Activated CD4-positive, alpha-beta T cell treated with anti-CD3 and anti-CD28 coated beads for 4 hours (primary cell): ENCODE data around the gene DCAF15.

Experiments used
- DNase-seq, 2 donors: peaks; one replicate each; pipeline ENCODE4 v3.0.0-alpha.2; 2020

DCAF15 gene

DNA sequence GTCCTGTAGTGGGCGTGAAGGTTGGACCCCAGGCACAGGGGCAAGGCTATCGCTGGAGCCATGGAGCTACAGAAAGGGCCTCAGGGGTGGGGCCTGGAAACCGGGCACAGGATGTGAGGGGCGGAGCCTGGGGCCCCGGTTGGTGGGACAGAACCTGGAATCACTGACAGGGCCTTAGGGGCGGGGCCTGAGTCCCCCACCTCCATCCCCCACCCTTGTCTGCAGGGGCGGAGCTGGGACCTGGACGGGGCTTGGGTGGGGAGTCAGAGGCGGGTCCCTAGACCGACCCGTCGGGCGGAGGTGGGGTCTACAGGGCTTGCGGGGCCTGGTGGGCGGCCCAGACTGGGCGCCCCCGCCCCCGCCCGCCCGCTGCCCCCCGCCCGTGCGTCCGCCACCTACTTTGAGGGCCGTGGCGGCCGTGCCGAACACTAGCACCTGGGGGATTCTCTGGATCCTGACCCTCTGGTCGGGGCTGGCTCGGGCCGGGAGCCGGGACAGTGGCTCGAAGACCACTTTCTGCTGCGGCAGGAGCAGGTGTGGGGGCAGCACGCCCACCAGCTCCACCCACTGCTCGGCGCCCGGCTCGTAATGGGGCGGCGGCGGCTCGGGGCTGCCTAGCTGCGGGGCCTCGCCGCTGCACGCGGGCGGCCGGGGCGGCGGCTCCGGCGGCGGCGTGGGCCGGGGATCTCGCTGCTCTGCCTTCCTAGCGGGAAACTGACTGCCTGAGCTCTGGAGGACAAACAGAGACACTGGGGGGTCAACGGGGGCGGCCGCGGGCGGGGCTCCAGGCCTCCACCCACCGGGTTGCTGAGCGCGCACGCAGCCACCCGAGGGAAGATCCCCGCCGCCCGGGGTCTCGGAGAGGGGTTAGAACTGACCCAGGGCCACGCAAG lies 26.3 kb downstream of the DCAF15 start:
- DNase-seq, result no peak

DNA sequence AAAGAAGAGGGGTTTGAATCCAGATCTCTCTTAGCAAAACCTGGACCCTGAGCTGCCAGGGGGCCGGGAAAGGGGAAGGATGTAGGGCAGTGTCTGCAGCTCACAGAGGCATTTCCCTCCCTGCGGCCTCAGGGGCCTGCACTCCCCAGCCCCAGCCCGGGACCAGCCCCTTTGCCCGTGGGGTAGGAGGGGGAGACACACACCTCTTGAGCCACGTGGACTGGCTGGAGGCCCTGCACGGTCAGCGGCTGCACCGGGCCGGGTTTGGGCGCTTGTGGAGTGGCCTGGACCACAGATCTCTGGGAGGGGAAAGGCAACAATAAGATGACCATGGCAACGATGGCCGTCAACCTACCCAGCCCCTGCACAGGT lies 26.9 kb downstream of the DCAF15 start:
- DNase-seq, result no peak

DNA sequence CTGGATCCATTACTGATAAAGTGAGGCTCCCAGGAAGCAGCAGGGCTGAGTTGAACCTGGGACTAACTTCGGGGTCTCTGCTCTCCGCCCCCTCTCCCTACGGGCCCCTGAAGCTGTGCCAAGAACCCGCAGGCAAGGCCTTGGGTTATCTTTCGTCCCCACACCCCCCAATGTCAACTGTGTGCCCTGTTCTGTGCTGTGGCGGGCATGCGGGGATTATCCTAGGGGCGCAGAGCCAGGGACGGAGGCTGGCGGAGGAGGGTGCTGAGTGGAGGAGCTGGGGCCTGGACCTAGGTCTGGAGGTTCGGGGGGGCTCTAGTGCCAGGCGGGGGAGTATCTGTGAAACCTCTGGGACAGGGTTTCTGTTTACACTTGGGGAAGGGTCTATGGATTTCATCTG lies 27.4 kb downstream of the DCAF15 start:
- no peak for DNase-seq

DNA sequence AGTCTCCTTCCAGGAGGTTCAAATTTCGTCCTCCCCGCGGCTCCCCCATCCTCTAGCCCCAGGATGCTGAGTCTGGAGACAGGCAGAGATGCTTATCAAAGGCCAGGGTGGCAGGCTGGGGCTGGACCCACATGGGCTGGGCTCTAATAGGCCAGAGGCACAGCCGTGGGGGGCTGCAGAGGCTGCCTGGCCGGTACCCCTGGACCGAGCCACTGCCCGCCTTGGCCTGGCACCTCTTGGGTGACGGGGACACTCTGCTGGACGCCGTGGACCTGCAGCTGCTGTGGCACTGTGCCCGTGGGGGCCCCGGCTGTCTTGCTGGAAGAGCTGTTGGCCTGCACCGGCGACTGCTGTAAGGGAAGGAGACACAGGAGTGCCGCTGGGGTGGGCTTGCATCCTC lies 28.0 kb downstream of the DCAF15 start:
- no peak for DNase-seq

DNA sequence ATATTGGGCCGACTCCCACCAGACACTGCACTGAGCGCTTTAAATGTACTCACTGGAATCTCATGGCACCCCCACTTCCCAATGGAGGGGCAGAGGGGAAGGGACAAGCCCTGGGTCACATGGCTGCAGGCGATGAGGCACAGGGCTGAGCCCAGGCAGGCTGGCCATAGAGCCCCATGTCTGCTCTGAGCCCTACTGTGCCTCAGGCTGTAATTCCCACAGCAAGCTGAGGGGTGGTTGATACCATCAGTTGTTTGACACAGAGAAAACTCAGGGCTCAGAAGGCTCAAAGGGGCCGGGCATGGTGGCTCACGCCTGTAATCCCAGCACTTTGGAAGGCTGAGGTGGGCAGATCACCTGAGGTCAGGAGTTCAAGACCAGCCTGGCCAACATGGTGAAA lies 28.7 kb downstream of the DCAF15 start:
- DNase-seq, result no peak

DNA sequence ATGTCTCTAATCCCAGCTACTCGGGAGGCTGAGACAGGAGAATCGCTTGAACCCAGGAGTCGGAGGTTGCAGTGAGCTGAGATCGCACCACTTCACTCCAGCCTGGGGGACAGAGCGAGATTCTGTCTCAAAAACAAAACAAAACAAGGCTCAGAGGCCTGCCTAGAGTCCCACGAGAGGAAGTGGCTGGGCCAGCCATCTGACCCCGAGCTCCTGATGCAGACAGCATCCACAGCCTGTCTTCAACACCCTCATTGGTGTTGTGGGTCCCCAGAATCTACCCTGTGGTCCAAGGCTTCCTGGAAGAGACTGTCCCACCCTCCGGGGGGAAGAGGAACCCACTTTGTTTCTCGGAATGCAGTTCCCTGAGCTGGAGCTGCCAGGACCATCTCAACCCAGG lies 29.2 kb downstream of the DCAF15 start:
- DNase-seq, result no peak

DNA sequence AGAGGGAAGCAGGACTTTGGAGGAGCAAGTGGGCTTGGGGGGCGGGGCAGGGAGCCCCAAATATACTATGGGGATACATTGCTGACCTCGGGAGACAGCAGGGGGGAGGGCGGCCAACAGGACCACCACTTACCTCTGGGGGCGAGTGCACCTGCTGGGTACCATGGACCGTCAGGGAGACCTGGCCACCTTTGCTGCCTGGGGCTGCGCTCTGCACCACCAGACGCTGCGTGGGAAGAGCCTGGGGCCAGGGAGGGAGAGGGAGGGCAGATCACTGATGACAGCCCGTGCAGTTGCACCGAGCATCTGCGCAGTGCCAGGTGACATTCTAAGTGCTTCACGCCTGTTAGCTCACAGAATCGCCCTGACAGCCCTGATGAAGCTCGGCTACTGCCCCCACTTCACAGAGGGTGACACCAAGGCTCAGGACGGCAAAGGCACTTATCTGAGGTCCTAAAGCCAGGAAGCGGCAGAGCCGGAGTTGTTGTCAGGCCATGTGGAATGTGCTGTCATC lies 29.7 kb downstream of the DCAF15 start:
- no peak for DNase-seq

DNA sequence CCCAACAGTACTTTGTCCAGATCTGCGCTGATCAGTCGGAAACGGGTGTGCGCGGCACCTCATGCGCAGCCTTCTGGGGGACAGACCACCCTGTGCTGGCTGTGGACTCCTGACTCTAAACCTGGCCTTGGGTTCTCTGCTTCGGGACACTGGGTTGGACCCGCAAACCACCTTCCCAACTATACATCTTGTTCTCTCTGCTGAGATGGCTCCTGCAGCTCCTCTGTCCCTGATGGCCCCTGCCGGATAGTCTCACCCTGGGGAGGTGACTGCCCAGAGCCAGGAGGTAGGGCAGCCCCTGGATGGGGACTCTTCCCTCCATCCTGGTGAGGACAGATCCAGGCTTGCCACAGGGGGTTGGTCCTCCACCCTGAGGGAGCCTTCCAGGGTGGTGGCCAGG lies 30.5 kb downstream of the DCAF15 start:
- DNase-seq, result no peak

DNA sequence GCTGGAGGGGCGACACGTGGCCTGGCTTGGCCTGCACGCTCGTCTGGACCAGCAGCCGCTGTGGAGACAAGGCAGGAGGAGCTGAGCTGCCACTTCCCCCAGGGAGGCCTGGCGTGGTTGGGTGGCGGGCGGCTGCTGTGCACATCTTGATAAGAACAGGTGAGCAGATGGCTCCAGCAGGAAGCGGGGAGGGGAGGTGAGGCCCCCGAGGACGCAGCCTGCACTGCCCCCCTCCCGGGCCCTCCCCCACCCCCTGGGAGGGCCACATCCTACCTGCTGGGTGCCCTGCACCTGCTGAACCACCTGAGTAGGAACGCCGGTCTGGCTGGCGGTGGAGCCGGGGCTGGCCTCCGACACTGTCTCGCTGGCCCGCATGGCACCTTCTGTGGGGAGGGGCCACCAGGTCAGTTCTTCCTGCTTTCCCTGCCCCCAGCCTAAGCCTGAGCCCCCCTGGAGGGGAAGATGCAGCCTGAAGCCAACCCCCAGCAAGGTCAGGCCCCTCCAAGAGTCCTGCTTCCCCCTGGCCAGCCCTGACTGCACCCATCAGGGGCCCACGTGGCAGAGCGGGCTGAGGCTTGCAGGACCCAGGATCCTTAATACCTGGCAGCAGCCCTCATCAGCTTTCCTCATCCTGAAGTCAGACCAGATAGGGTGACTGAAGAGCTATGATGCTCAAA lies 31.0 kb downstream of the DCAF15 start:
- peak in 1 of 2 donors; percentile 20 for DNase-seq

DNA sequence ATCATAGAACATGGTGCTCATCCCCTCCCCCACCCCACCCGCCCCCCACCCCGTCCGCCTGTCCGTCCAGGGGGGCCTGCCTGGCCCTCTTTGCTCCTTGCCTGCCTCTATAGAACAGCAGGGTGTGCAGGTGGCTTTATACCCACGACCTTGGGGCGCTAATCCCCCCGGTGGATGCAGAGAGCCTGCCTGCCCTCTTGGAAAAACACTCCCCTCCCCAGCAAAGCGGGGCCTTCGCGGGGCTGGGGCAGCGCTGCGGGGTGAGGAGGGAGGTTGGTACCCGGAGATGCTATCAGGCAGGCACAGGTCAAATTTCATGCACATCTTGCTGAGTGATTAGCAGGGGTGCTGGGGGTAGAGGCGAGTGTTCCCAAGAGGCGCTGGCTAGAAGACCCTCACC lies 31.9 kb downstream of the DCAF15 start:
- no peak for DNase-seq

DNA sequence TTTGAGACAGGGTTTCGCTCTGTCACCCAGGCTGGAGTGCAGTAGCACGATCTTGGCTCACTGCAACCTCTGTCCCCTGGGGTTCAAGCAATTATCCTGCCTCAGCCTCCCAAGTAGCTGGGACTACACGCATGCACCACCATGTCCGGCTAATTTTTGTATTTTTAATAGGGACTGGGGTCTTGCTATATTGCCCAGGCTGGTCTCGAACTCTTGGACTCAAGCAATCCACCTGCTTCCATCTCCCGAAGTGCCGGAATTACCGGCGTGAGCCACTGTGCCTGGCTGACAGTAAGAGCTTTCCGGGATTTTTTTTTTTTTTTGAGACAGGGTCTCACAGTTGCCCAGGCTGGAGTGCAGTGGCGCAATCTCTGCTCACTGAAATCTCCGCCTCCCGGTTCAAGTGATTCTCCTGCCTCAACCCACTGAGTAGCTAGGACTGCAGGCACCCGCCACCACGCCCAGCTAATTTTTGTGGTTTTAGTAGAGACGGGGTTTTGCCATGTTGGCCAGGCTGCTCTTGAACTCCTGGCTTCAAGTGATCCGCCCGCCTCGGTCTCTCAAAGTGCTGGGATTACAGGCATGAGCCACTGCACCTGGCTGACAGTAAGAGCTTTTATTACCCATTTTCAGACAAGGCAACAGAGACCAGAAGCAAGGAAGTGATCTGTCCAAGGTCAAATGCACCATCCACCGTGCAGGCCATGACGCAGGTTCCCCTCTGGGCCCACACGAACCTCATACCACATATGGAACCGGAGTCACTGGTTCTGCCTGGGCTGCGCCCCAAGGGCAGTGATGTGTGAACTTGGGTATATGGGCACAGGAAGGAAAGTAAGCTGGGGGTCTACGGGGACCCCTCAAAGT lies 32.8 kb downstream of the DCAF15 start:
- no peak for DNase-seq

DNA sequence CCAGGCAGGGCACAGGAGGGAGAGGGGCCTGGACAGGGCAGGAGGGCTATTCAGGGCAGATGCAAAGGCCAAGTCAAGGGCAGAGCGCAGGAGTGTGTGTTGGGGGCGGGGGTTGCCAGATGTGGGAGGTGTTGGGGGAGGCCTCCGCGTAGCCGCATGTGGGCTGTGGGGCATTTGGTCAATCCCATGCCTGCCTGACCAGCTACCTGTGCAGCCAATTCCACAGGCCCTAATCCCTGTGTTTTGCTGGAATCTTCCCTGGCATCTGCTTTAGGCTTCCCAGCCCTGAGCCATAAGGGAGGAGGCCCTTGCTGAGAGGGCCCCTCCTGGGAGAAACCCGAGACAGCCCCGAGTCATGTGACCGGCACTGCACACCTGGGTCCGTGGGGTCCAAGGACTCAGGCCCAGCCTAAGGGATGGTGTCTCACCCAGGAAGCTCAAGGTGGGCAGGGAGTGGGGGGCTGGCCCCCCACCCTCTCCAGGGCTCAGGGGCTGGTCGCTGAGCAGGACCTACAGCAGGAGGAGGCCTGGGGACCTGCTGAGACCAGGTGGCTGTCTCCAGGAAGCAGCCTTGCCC lies 33.5 kb downstream of the DCAF15 start:
- peak in 1 of 2 donors; percentile 35 for DNase-seq

DNA sequence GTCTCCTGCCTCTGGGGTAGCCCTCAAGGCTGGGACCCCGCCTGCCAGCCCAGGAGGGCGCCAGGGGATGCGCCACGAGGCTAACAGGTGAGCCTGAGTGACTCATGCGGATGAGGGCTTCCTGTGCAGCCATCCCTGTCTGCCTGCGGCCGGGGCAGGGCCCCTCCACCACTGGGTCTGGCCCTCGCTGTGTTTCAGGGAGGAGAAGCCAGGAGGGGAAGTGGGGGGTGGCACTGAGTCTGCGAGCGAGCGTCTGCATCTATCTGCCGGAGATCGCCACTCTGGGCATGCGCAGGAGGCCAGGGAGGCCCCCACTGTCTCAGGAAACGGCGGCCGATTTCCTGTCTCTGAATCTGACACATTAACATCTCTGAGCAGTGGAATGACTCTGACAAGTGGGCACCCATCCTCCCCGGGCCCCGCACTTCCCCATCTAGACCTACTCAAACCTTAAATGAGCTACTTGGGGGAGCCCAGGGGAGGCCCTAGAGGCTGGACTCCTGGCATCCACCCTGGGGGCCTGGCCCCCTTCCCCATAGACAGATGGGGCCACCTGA lies 34.1 kb downstream of the DCAF15 start:
- peak; percentile 98 to 99 for DNase-seq

DNA sequence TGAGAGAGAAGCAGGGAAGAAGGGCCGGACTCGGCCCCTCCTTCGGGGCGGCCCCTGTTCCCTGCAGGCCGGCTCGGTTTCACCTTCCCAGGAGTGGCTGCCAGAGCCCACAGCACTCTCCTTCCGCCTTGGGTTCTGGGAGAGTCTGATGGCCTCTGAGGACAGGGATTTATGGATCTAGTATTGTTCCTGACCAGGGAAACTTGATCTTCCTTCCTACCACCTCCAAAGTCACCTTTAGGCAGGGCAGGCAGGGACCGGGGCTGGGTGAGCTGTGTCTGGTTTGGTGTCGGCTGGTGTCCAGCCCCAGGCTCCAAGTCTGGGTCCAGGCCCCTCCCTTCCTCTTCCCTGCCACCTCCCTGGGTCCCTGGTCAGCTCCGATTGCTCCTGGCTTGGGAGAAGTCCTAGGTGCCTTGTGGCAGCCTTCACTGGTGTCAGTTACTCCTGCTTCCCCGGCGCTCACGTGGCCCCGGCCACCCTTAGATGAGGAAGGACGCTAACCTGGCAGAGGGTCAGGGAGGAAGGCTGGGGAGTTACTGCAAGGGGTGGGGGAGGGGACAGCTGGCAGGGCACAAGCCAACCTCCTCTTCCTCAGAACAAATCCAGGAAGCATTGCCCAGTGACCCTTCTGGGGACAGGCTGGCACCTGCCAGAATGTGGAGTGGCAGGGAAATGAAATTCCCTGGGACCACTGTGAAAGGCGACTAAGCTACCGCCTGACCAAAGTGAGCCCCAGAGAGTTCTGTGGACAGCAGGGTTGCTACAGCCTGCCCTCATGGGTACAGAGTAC lies 35.0 kb downstream of the DCAF15 start:
- no peak for DNase-seq

DNA sequence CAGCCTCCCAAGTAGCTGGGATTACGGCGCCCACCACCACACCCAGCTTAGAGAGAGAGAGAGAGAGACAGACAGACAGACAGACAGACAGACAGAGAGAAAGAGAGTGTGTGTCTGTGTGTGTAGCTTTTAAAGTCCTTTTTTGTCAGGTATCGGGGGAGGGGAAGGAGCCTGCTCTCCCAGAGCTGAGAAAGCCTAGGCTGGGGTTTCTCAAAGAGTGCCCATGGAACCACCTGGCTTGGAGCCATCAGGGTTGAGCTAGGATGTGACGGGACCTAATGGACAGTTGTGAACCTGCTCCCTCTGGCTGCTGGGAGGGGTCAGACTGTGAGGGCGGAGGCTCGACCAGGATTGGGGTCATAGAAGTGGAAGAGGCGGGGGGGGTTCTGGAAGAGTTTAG lies 37.2 kb downstream of the DCAF15 start:
- no peak for DNase-seq

DNA sequence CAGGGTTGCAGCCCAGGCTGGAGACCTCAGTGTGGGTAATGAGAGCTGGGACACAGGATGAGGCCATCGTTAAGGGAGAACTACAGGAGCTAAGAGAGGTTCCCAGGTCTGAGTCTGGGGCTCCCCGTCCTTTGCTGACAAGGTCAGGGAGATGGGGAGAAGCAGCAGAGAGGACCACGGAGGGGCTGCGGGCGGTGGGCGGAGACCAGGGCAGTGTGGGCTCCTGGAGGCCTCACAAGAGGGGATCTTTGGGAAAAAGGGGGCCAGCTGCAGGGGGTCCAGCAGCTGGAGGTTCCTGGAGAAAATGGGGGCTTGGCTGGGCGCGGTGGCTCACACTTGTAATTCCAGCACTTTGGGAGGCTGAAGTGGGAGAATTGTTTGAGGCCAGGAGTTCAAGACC lies 37.8 kb downstream of the DCAF15 start:
- DNase-seq, result no peak

DNA sequence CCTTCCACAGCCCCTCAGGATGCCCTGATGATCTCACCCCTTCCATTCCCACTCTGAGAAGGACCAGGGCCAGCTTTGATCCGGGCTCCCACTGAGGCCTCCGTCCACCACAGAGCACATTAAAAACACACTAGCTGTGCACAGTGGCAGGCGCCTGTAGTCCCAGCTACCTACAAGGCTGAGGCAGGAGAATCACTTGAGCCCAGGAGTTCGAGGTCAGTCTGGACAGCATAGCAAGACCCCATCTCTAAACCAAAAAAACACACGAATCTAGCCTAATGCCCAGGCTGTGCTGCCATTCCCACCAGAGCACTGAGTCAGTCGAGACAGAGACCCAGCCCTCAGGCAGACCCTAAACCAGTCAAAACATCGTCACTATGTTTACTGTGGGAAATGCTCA lies 39.7 kb downstream of the DCAF15 start:
- DNase-seq, result no peak

DNA sequence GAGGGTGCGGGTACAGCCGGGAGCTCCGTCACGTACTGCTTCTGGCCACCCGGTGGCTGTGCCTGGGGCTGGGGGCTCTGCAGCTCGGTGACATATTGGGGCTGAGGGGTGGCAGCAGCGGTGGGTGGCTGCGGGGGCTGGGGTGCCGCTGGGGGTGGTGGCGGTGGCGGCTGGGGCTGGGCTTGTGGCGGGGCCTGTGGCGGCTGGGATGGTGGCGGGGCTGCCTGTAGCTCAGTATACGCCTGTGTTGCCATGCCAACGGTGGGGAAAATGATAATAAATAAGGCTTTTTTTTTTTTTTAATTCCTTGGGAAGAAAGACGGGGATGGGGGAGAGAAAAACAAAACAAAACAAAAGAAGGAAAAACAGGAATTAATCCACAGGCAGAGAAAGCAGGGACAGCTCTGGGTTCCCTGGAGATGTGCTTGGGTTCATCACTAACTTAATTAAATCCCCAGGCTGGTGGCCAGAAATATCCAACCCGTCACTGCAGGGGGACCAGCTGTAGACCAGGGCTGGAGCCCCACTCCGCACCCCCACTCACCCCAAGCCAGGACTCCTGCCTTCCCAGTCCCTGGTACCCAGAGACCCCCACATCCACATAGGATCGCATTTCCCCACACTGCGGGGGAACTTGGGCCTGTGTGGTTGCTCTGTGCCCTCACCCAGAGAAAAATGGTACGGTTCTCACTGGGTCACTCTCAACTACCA lies 41.4 kb downstream of the DCAF15 start:
- DNase-seq, result no peak

DNA sequence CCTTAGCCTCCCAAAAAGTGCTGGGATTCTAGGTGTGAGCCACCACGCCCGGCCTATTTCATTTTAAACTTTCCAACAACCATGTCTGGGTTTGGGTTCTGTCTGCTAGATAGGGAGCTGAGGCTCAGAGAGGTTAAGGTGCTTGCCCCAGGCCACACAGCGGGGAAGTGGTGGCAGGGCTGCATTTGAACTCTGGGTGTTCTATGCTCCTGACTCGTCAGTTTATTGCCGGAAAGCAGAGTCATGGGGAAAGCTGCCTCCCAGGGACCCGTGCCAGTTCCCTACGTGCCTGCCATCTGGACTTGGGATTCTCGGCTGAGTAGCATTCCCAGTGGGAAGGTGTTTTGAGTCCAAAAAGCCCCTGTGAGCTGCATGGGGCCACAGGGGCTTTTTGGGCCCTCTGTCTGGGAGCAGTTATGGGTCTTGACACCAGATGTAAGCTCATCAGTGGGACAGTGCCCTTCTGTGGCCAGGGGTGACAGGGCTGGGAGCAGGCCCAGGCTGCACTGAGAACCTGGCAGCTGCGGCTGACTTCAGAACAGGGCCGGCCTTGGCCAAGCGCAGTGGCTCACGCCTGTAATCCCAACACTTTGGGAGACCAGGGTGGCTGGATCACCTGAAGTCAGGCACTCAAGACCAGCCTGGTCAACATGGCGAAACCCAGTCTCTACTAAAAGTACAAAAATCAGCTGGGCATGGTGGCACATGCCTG lies 42.9 kb downstream of the DCAF15 start:
- no peak for DNase-seq
